ENCODE measurements around the gene TEKT2.

The TEKT2 gene

GRCh38 chr1:36087233-36088123 is 3.6 kb downstream of the TEKT2 start:
- no peak for TF ChIP-seq CTCF (IDR thresholded peaks at IDR 0.05; ENCODE audit: insufficient read depth, low read depth, low read length, missing control alignments)
- no peak overlapping the region for H3K4me3 ChIP-seq (ENCODE audit: low read length)
- DNase-seq (ENCODE audit: low read depth): no peak

GRCh38 chr1:36088265-36088576 is 4.3 kb downstream of the TEKT2 start:
- no peak for TF ChIP-seq CTCF (IDR thresholded peaks at IDR 0.05; ENCODE audit: insufficient read depth, low read depth, low read length, missing control alignments)
- DNase-seq (ENCODE audit: low read depth): no peak
- H3K4me3 ChIP-seq (ENCODE audit: low read length): peak overlapping the region; percentile 76

- DNase-seq (ENCODE audit: low read depth): peak; percentile 91
- H3K4me3 ChIP-seq (ENCODE audit: low read length): peak within 1 kb of the TSS; percentile 76
- TF ChIP-seq CTCF (IDR thresholded peaks at IDR 0.05; ENCODE audit: insufficient read depth, low read depth, low read length, missing control alignments): peak; percentile 57
These were observed 4.9 kb downstream of the TEKT2 start, which contains the start of gene ADPRS for GRCh38 chr1:36088577-36089392. TSS of gene ADPRS (plus strand) at chr1:36088892. CDS start at chr1:36088905, 13 bp downstream.

GRCh38 chr1:36089393-36090121 is 5.7 kb downstream of the TEKT2 start:
- no peak for TF ChIP-seq CTCF (IDR thresholded peaks at IDR 0.05; ENCODE audit: insufficient read depth, low read depth, low read length, missing control alignments)
- peak overlapping the region; percentile 76 for H3K4me3 ChIP-seq (ENCODE audit: low read length)
- DNase-seq (ENCODE audit: low read depth): peak; percentile 34

- no peak for DNase-seq (ENCODE audit: low read depth)
- no peak for TF ChIP-seq CTCF (IDR thresholded peaks at IDR 0.05; ENCODE audit: insufficient read depth, low read depth, low read length, missing control alignments)
- no peak overlapping the region for H3K4me3 ChIP-seq (ENCODE audit: low read length)
These were observed 7.2 kb downstream of the TEKT2 start for GRCh38 chr1:36091141-36091540.

- DNase-seq (ENCODE audit: low read depth): no peak
- no peak for TF ChIP-seq CTCF (IDR thresholded peaks at IDR 0.05; ENCODE audit: insufficient read depth, low read depth, low read length, missing control alignments)
- no peak overlapping the region for H3K4me3 ChIP-seq (ENCODE audit: low read length)
These were observed 7.8 kb downstream of the TEKT2 start for GRCh38 chr1:36091698-36092097.

Data from epithelial cell of esophagus (primary cell).